H1 (cell line): ENCODE results near the gene NEK2. TPM values are rescaled to one million over a fixed set of nuclear protein-coding genes. Genes with fewer than 3 reads are reported as not detected.

Experiments
- CHD2 ChIP-seq: IDR thresholded peaks from 2 replicates; pipeline ENCODE4 v1.6.1; 2012; ENCODE audit warnings: low read length, improper control_type of control experiment
- EGR1 ChIP-seq: IDR thresholded peaks from 2 replicates; pipeline ENCODE4 v1.6.1; 2011; ENCODE audit warnings: low read depth, low read length, borderline replicate concordance
- SP1 ChIP-seq: IDR thresholded peaks from 2 replicates; pipeline ENCODE4 v1.6.1; 2011; ENCODE audit warnings: low read depth, low read length
- TCF12 ChIP-seq: IDR thresholded peaks from 2 replicates; pipeline ENCODE4 v1.6.1; 2011; ENCODE audit warnings: low read depth, mild to moderate bottlenecking, low read length
- polyA plus RNA-seq, 7 experiments: library from polyadenylated mRNA; depleted of rRNA in 3 of 7; stranded (reverse) in 5 of 7; unstranded in 2 of 7; fragments of >200 nt in 5 of 7; fragments of 200-250 nt in 2 of 7; gene quantifications; 1 replicate in 5 of 7; 2 replicates in 1 of 7; 4 replicates in 1 of 7; pipeline versions ENCODE4 v1.2.1 to v1.2.3, GENCODE V29; 2011 to 2013; ENCODE audit warnings: missing spikeins in 2 of 7, mixed read lengths in 2 of 7
- total RNA-seq: library from RNA; stranded (reverse); fragmentation: NEBNext Ultra II Directional; extraction: Animal tissue kit (Norgen Biotek cat#: 25700); gene quantifications from 2 replicates; pipeline ENCODE4 v1.2.1, GENCODE V29; 2021
- TF ChIP-seq, protein P1 (sequence below): IDR thresholded peaks from 2 replicates; pipeline ENCODE4 v1.6.1; 2012; ENCODE audit warnings: inconsistent platforms
- TF ChIP-seq, protein P2 (sequence below): IDR thresholded peaks from 2 replicates; pipeline ENCODE4 v1.6.1; 2012; ENCODE audit warnings: low read length, inconsistent platforms

The NEK2 gene
- total and polyA plus RNA-seq, 2 of the 8 experiments (the other 6 are each of a cell fraction or from before 2014, with no cell fraction given), result 8.4 to 22.9 TPM

GRCh38 chr1:211631168-211631567 is 44.3 kb downstream of the NEK2 start (continued):
- no peak for TF ChIP-seq SP1
- TF ChIP-seq, protein P1, sequence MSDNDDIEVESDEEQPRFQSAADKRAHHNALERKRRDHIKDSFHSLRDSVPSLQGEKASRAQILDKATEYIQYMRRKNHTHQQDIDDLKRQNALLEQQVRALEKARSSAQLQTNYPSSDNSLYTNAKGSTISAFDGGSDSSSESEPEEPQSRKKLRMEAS, result no peak
- TF ChIP-seq CHD2, result no peak
- TF ChIP-seq TCF12, result no peak
- TF ChIP-seq, protein P2, sequence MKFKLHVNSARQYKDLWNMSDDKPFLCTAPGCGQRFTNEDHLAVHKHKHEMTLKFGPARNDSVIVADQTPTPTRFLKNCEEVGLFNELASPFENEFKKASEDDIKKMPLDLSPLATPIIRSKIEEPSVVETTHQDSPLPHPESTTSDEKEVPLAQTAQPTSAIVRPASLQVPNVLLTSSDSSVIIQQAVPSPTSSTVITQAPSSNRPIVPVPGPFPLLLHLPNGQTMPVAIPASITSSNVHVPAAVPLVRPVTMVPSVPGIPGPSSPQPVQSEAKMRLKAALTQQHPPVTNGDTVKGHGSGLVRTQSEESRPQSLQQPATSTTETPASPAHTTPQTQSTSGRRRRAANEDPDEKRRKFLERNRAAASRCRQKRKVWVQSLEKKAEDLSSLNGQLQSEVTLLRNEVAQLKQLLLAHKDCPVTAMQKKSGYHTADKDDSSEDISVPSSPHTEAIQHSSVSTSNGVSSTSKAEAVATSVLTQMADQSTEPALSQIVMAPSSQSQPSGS, result no peak
- TF ChIP-seq EGR1, result no peak
